IMR-90 (cell line): Measurements from ENCODE around the gene CD300LF. TPM values are rescaled to one million over a fixed set of nuclear protein-coding genes. Genes with fewer than 3 reads are reported as not detected.
A peak's percentile ranks its signal among the peaks of the same experiment; 100 is the strongest.

Experiments
- CEBPB ChIP-seq: IDR thresholded peaks from 2 replicates; pipeline ENCODE4 v1.6.1; 2012; ENCODE audit warnings: low read depth, low read length, improper control_type of control experiment
- CTCF ChIP-seq: conservative IDR thresholded peaks from 2 replicates; pipeline ENCODE4 v1.5.1; 2012; ENCODE audit warnings: mild to moderate bottlenecking, low read depth, low read length, improper control_type of control experiment
- RFX5 ChIP-seq: IDR thresholded peaks from 2 replicates; pipeline ENCODE4 v1.8.0; 2012; ENCODE audit warnings: low read depth, mild to moderate bottlenecking, low read length, moderate library complexity
- SMC3 ChIP-seq: fragments of 150-350 bp; IDR thresholded peaks from 2 replicates; pipeline ENCODE4 v1.6.1; 2016; ENCODE audit warnings: low read depth, mild to moderate bottlenecking, antibody characterized with exemption, low read length, moderate library complexity
- polyA plus RNA-seq, 3 experiments: library from polyadenylated mRNA; depleted of rRNA; stranded (reverse); fragments of >200 nt; gene quantifications; 2 replicates each; pipeline ENCODE4 v1.2.3, GENCODE V29; 2012; ENCODE audit warnings: low replicate concordance in 1 of 3
- total RNA-seq: library from RNA; depleted of rRNA; stranded (reverse); fragments of >200 nt; gene quantifications from 2 replicates; pipeline ENCODE4 v1.2.3, GENCODE V29; 2012

CD300LF gene
- total and polyA plus RNA-seq, 2 of the 4 experiments (the other 2 are of a cell fraction), result not detected

GRCh38 chr17:74748529-74749278 lies 36.0 kb upstream of the CD300LF start, which contains the start of gene NHERF1 (continued):
- no peak for TF ChIP-seq RFX5
- TF ChIP-seq CTCF, result 0 out of 2 replicates have a peak, but pooled peaks have one; percentile 8
- TF ChIP-seq CEBPB, result no peak
- no peak for TF ChIP-seq SMC3
